HG02973 (cell line): ENCODE measurements around the gene KCTD10.
"Not testable (repeated sequence)": the region's sequence is repeated elsewhere in the genome, so short reads cannot be mapped to it uniquely, and the experiment has no call there.

ENCODE experiments used
- ATAC-seq: cut with Tn5 transposase; IDR thresholded peaks from one replicate; pipeline ENCODE4 v1.9.1; 2021; ENCODE audit warnings: moderate library complexity; ENCODE audit not compliant: unreplicated experiment

The KCTD10 gene

GRCh38 chr12:109422251-109422650, 54.8 kb downstream of the KCTD10 start:
- ATAC-seq = no peak

GRCh38 chr12:109421355-109422087, 55.6 kb downstream of the KCTD10 start:
- no peak for ATAC-seq

- ATAC-seq = no peak
These were observed 58.1 kb downstream of the KCTD10 start for GRCh38 chr12:109418848-109419480.

- ATAC-seq = not testable (repeated sequence)
These were observed 71.0 kb downstream of the KCTD10 start for GRCh38 chr12:109406147-109406546.

GRCh38 chr12:109404841-109405240, 72.3 kb downstream of the KCTD10 start:
- ATAC-seq = not testable (repeated sequence)
